AG10803 (cell line): ENCODE results near the gene HSPA1A.

Source experiments
- DNase-seq: peaks from one replicate; pipeline ENCODE4 v3.0.0; 2010; ENCODE audit warnings: low read depth
- H3K4me3 ChIP-seq: 2 replicates; pipeline ENCODE4 v1.5.1; 2011; ENCODE audit warnings: mild to moderate bottlenecking, low read length, control low read depth
- CTCF ChIP-seq: conservative IDR thresholded peaks from 2 replicates; pipeline ENCODE4 v1.5.1; 2011; ENCODE audit warnings: mild to moderate bottlenecking, low read length, control low read depth, inconsistent platforms

The HSPA1A gene

GRCh38 chr6:31777667-31778050 lies 37.7 kb upstream of the HSPA1A start:
- no peak overlapping the region for H3K4me3 ChIP-seq
- no peak for TF ChIP-seq CTCF
- DNase-seq: no peak

DNA sequence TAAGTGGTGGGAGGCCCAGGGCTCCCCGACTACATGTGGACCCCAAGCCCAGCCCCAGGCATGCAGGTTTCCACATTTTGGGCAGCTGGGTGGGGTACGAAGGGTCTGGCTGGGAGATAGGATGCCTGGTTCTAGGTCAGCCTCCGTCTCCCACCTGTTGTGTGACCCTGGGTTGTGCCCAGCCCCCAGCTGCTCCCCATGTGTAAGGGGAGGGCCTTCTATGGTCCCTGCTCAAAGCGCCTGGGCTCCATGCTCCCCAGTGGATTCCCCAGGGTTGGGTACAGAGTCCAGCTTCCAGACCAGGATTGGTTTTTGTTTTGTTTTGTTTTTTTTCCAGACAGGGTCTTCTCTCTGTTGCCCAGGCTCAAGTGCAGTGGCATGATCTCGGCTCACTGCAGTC lies 37.1 kb upstream of the HSPA1A start:
- H3K4me3 ChIP-seq: no peak overlapping the region
- no peak for DNase-seq
- TF ChIP-seq CTCF: no peak

DNA sequence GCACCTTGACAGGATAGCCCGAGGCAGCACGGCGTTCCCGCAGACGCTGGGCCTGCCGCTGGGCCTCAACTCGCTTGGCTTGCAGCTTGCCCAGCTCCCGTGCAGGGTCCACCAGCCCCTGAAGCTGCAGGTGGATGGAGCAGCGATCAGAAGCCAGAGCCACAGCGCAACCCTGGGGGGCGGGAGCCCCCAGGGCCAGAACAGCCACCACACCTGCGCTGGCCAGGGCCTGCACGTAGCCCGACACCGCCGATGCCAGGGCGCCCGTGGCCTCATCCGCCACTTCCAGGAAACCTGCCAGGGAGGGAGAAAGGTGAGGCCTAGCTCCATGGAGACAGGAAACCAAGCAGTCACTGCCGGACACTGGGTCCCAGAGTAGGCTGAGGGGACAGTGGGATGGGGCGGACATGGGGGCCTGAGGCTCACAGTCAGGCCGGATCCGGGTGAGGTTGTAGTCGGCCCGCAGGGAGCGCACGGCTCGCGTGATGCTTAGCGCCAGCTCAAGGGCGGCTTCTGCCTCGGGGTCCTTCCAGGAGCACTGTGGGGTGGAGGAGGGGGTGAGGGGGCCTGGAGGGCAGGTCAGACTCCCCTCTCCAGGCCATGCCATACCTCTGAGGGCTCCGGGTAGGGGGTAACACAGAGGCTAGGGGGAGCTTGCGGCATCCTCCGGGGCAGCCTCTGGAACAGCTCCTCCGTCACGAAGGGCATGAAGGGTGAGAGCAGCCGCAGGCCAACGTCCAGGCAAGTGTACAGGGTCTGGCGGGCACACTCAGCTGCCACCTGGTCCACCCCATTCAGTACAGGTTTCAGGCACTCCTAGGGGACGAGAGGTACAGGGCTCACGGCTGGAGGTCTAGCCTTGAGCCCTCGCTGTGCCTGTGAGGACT lies 36.1 kb upstream of the HSPA1A start:
- no peak for DNase-seq
- no peak for TF ChIP-seq CTCF
- H3K4me3 ChIP-seq: no peak overlapping the region

- no peak overlapping the region for H3K4me3 ChIP-seq
- no peak for DNase-seq
- TF ChIP-seq CTCF: no peak
Measured at GRCh38 chr6:31779908-31780307, 35.4 kb upstream of the HSPA1A start.

- DNase-seq: no peak
- no peak for TF ChIP-seq CTCF
- H3K4me3 ChIP-seq: no peak overlapping the region
Measured at GRCh38 chr6:31780507-31781243, 34.7 kb upstream of the HSPA1A start.

- no peak for TF ChIP-seq CTCF
- no peak overlapping the region for H3K4me3 ChIP-seq
- DNase-seq: no peak
Measured at GRCh38 chr6:31781244-31782125, 33.9 kb upstream of the HSPA1A start.
